Measurements from ENCODE around the gene CELF4.
"Not testable (repeated sequence)": the region's sequence is repeated elsewhere in the genome, so short reads cannot be mapped to it uniquely, and the experiment has no call there.

The CELF4 gene

GRCh38 chr18:37383036-37383785 is 182.4 kb downstream of the CELF4 start:
- DNase-seq: no peak

GRCh38 chr18:37381554-37381953 is 184.0 kb downstream of the CELF4 start:
- DNase-seq: no peak

GRCh38 chr18:37380546-37381110 is 185.0 kb downstream of the CELF4 start:
- no peak for DNase-seq

GRCh38 chr18:37378336-37379010 is 187.1 kb downstream of the CELF4 start:
- DNase-seq: no peak

GRCh38 chr18:37375181-37375580 is 190.4 kb downstream of the CELF4 start:
- no peak for DNase-seq

- DNase-seq: no peak
These were observed 197.3 kb downstream of the CELF4 start for GRCh38 chr18:37368110-37368954.

- no peak for DNase-seq
These were observed 201.4 kb downstream of the CELF4 start for GRCh38 chr18:37364237-37364636.

- no peak for DNase-seq
These were observed 203.3 kb downstream of the CELF4 start for GRCh38 chr18:37362158-37362890.

GRCh38 chr18:37361335-37362157 is 204.1 kb downstream of the CELF4 start:
- no peak for DNase-seq

GRCh38 chr18:37358061-37358460 is 207.5 kb downstream of the CELF4 start:
- not testable (repeated sequence) for DNase-seq

GRCh38 chr18:37355772-37356171 is 209.8 kb downstream of the CELF4 start:
- DNase-seq: no peak

GRCh38 chr18:37351110-37351509 is 214.5 kb downstream of the CELF4 start:
- no peak for DNase-seq

- no peak for DNase-seq
These were observed 216.9 kb downstream of the CELF4 start for GRCh38 chr18:37348729-37349128.

- no peak for DNase-seq
These were observed 219.6 kb downstream of the CELF4 start for GRCh38 chr18:37346048-37346447.

GRCh38 chr18:37343542-37343851 is 222.1 kb downstream of the CELF4 start:
- DNase-seq: no peak

- DNase-seq: no peak
These were observed 224.0 kb downstream of the CELF4 start for GRCh38 chr18:37341473-37342086.

- no peak for DNase-seq
These were observed 224.6 kb downstream of the CELF4 start for GRCh38 chr18:37341016-37341415.

GRCh38 chr18:37339701-37340215 is 225.8 kb downstream of the CELF4 start:
- no peak for DNase-seq

- DNase-seq: no peak
These were observed 228.9 kb downstream of the CELF4 start for GRCh38 chr18:37336568-37337285.

- no peak for DNase-seq
These were observed 230.2 kb downstream of the CELF4 start for GRCh38 chr18:37335409-37335736.

Data from stimulated activated CD4-positive, alpha-beta T cell treated with anti-CD3 and anti-CD28 coated beads, Interleukin-4, amount 100 ng/mL, for 1 hour (primary cell).